GM19328 (cell line): ENCODE results near the gene ZNF385B.
"Not testable (repeated sequence)": the region's sequence is repeated elsewhere in the genome, so short reads cannot be mapped to it uniquely, and the experiment has no call there.

Source experiments
- ATAC-seq: cut with Tn5 transposase; IDR thresholded peaks from one replicate; pipeline ENCODE4 v1.9.1; 2021; ENCODE audit warnings: mild to moderate bottlenecking, moderate library complexity; ENCODE audit not compliant: unreplicated experiment

ZNF385B gene

GRCh38 chr2:179805001-179805400 lies 56.4 kb downstream of the ZNF385B start:
- no peak for ATAC-seq

DNA sequence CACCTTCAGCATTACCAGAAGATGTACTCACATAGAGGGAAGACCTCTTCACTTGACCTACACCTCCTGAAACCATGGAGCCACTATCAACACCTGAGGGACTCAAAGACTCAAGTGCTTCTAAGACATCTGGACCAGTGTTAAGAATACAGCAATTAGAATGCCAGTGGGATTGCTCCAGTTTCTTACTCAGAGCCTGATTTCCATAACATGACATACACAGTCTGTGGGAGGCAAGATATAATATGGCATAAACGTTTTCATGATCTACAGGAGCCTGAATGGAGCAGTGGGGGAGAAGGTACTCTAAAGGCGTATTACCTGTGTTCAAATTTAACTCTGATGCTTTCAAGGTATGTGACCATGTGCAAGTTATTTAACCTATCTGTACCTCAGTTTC lies 57.2 kb downstream of the ZNF385B start:
- ATAC-seq, result no peak

GRCh38 chr2:179802051-179802882 lies 59.1 kb downstream of the ZNF385B start:
- no peak for ATAC-seq

GRCh38 chr2:179800776-179801175 lies 60.6 kb downstream of the ZNF385B start:
- no peak for ATAC-seq

GRCh38 chr2:179796213-179797007 lies 65.0 kb downstream of the ZNF385B start:
- no peak for ATAC-seq

- ATAC-seq, result no peak
Observed at GRCh38 chr2:179793902-179794301, 67.5 kb downstream of the ZNF385B start.

- no peak for ATAC-seq
Observed at GRCh38 chr2:179793238-179793637, 68.2 kb downstream of the ZNF385B start.

DNA sequence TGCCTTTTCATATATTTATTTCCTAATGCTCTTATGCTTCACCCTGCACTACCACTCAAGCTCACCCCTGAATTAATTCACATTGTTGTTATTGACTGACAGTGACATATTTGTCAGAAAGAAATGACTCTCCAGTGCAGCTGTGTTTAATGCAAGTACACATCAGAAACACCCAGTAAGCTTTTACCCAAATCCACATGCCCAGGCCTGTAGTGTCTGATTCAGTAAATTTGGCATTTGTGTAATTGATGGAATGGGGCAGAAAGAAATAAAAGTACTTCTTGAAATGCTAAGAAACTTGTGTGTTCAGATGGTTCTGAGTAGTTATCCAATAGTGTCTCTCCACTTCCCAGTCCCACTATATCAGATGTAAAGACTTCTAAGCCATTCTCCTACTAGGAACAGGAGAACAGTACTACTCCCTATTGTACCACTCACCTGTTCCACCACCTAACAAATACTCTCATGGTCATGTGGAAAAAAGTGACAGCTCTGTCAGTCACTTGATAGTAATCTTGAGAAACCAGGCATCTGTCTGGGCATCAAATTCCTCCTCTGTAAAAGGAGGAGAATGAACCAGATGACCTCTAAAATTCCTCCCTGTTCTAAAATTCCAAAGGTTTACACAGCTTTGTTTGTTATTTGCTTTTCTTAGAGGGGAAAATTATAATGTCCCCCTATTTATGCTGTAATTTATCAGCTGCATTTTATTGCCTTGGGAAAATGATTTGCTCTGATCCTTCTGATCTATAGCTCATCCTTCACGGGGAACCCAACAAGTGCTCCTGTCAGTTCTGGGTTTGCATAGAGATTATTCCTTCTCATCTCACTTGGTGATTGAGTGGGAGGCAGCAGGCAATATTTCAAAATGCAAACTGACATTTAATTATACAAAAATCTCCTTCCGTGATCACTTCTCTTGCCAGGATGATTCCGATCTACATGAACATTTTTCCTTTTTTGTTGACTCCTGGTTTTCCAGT lies 70.9 kb downstream of the ZNF385B start:
- ATAC-seq, result no peak

GRCh38 chr2:179788104-179788503 lies 73.3 kb downstream of the ZNF385B start:
- no peak for ATAC-seq

DNA sequence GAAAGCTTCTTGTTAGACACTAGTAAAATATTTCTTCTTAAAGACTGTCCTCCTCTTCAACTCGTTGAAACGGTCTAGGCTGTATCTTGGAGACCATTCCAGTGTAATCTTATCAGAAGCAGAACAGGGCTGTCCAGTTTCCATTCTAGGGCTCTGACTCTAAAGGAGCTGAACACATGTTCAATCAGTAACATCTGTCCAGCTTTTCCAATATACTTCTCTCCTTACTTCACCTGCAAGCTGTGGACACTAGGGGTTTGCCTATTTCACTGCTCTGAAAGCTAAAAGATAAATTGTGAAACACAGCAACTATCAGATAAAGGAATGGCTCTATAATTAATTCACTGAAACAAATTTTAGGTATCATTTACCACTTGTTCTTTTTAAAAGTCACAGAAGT lies 73.8 kb downstream of the ZNF385B start:
- ATAC-seq, result no peak

DNA sequence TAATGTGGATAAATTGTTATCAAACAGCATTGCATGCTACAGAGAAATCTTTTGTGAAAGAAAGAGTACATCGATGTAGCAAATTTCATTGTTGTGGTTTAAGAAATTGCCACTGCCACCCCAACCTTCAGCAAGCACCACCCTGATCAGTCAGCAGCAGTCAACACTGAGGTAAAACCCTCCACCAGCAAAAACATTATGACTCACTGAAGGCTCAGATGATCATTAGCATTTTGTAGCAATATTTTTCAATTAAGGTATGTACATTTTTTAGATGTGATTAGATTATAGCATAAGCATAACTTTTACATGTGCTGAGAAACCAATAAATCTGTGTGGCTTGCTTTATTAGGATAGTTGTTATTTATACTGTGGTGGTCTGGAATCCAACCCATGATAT lies 75.5 kb downstream of the ZNF385B start:
- ATAC-seq, result no peak

DNA sequence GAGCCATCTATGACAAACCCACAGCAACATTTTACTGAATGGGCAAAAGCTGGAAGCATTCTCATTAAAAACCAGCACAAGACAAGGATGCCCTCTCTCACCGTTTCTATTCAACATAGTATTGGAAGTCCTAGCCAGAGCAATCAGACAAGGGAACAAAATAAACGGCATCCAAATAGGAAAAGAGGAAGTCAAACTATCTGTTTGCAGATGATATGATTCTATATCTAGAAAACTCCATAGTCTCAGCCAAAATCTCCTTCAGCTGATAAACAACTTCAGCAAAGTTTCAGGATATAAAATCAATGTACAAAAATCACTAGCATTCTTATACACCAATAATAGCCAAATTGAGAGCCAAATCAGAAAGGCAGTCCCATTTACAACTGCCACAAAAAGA lies 79.1 kb downstream of the ZNF385B start:
- not testable (repeated sequence) for ATAC-seq

- no peak for ATAC-seq
Observed at GRCh38 chr2:179773986-179774385, 87.4 kb downstream of the ZNF385B start.

DNA sequence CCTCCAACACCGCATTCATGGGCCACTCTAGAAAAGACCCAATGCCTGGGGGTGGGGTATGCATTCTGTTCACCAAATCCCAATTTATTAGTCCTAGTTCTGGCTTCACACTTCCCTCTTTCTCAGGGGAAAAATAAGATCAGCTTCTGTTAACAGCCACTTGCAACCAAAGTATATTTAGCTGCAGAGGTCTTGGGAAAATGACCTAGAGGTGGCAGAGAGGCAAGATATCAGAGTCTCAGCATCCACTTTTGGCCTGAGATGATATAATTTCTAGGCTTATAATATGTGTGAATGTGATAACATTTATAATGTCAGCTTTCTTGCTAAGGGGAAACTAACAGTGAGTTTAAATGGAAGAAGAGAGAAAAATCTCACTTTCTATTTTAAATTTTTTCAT lies 89.1 kb downstream of the ZNF385B start:
- no peak for ATAC-seq

- no peak for ATAC-seq
Observed at GRCh38 chr2:179771791-179772190, 89.6 kb downstream of the ZNF385B start.

- no peak for ATAC-seq
Observed at GRCh38 chr2:179770029-179770428, 91.4 kb downstream of the ZNF385B start.

GRCh38 chr2:179769323-179769722 lies 92.1 kb downstream of the ZNF385B start:
- no peak for ATAC-seq

- no peak for ATAC-seq
Observed at GRCh38 chr2:179768765-179769164, 92.6 kb downstream of the ZNF385B start.

- ATAC-seq, result no peak
Observed at GRCh38 chr2:179765666-179766065, 95.7 kb downstream of the ZNF385B start.

DNA sequence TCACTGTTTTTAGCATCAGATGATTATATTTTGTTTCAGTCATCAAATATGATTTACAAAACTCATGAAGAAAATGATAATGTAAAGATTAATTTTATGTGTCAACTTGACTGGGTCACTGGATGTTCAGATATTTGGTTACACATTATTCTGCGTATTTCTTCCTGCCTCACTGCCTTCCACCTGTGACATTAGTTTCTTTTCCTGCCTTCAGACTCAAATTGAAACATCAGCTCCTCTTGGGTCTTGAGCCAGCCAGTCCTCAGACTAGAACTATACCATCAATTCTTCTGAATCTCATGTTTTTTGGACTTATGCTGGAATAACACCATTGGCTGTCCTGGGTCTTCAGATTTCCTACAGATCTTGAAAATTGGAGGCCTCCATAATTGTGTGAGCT lies 96.7 kb downstream of the ZNF385B start:
- no peak for ATAC-seq

DNA sequence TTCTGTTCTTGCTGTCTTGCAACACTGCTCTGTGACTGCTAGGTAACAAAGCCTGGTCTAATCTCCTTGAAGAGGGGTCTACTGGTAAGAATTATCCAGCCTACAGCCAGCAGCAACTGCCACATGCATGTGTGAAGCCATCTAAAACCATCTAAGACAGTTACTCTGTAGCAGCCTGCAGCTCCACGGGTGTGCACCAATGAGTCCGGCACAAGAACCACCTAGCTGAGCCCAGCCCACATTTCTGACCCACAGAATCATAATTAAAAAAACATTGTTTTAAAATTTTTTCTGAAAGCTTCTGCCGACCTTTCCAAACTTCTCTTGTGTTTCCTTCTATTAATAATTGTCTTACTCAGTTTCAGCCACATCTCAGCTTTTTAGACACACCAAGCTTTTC lies 102.8 kb downstream of the ZNF385B start:
- ATAC-seq, result no peak
